ENCODE results near the gene CDC42EP5.

- TF ChIP-seq POLR2A (IDR thresholded peaks at IDR 0.05; ENCODE audit: low read depth, low read length) (no peak), POLR2AphosphoS5 (IDR thresholded peaks at IDR 0.05; ENCODE audit: low read depth, low read length) (no peak), TAF1 (IDR thresholded peaks at IDR 0.05; ENCODE audit: borderline replicate concordance, low read depth, low read length) (no peak)
Observed at GRCh38 chr19:54484451-54484850, 11.4 kb upstream of the CDC42EP5 start.
